Occipital lobe (tissue), 2 donors: ENCODE results near the gene AARS2. TPM values are rescaled to one million over a fixed set of nuclear protein-coding genes. Genes with fewer than 3 reads are reported as not detected.
"Not testable (repeated sequence)": the region's sequence is repeated elsewhere in the genome, so short reads cannot be mapped to it uniquely, and the experiment has no call there.

ENCODE experiments used
- DNase-seq: peaks from one replicate; lab custom pipeline; 2025; lab: John Stamatoyannopoulos, UW
- total RNA-seq: library from RNA; depleted of rRNA; stranded (reverse); fragments of >200 nt; gene quantifications from one replicate; pipeline ENCODE4 v1.2.3, GENCODE V29; 2014

Gene AARS2
- total RNA-seq, 1 donor from 2014 or later, result 14.5 TPM

DNA sequence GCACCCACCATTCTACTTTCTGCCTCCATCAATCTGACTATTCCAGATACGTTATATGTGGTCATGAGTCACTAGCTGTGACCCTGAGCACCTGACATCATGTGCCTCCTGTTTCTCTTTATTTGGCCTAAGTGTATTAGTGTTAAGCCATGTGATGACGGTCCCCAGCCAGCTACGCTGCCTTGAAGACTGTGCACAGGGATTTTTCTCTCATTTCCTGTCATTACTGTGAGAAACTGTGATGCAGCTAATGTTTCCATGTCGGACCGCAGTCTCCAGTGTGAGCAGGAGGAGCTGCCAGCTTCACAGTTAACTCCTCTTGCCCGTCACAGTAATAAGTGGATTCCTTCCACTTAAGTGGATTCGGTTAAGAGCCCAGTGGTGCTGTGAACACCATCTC lies 19.4 kb upstream of the AARS2 start:
- DNase-seq, result no peak

- DNase-seq, result no peak
These were observed 16.7 kb upstream of the AARS2 start for GRCh38 chr6:44329858-44330257.

GRCh38 chr6:44328203-44328602 lies 15.1 kb upstream of the AARS2 start:
- DNase-seq, result not testable (repeated sequence)

GRCh38 chr6:44327760-44328159 lies 14.6 kb upstream of the AARS2 start:
- DNase-seq, result no peak

GRCh38 chr6:44327096-44327495 lies 13.9 kb upstream of the AARS2 start:
- no peak for DNase-seq

DNA sequence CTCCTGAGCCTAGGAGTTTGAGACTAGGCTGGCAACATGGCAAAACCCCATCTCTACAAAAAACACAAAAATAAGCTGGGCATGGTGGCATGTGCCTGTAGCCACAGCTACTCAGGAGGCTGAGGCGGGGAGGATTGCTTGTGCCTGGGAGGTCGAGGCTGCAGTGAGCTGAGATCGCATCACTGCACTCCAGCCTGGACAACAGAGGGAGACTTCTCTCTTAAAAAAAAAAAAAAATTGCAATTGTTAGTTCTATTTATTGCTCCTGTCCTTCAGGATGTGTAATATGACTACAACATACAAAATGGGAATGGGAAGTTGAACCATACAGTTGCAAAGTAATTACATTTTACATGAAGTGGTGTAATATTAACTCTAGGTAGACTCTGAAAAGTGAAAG lies 8.1 kb upstream of the AARS2 start:
- DNase-seq, result no peak

GRCh38 chr6:44317136-44317631 lies 4.0 kb upstream of the AARS2 start:
- DNase-seq, result not testable (repeated sequence)

DNA sequence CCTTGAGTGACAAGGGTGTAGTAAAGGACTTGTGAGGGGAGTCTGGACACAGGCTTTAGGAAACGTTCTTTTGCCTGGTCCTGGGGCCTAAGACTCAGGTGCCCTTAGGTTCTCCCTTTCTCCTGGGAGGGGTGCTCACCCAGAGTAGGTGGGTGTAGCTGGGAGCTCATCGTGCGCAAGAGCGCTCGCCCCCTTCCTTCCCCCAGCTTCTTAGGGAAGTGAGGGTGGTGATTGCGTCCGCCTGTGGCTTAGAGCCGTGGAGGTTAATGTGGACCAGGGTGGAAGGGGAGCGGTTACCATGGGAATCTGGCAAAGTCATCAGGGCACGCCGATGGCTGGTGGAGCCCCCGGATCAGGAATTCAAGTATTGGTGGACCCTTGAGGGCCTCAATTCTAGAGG lies 3.3 kb upstream of the AARS2 start:
- no peak for DNase-seq

- no peak for DNase-seq
These were observed 2.8 kb upstream of the AARS2 start for GRCh38 chr6:44315951-44316350.

- no peak for DNase-seq
These were observed 2.4 kb upstream of the AARS2 start for GRCh38 chr6:44315516-44315915.

DNA sequence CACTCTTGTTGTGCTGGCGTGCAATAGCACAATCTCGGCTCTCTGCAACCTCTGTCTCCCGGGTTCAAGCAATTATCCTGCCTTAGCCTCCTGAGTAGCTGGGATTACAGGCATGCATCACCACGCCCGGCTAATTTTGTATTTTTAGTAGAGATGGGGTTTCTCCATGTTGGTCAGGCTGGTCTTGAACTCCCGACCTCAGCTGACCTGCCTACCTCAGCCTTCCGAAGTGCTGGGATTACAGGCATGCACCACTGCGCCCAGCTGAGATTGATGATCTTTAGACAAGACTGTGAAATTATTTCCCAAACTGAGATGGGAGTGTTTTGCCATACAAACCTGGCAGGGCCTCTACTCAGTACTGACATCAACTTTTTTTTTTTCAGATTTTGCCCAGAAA lies 1.5 kb upstream of the AARS2 start:
- DNase-seq, result not testable (repeated sequence)

DNA sequence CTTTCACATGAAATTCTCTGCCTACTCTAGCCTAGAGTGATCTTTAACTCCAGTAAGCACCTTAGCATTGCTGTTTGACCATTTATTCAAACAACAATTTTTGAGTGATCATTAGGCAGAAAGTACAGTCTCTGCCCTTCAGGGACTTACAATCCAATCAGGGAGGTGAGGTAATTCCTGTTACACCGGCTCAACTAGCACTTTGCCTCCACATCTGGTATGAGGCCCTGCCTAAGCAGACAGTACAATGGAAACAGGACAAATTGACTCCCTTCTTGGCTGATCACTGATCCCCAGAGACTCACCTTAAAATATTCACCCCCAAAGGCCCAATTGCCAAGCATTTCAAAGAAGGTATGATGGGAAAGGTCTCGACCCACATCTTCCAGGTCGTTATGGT lies 1.4 kb downstream of the AARS2 start:
- no peak for DNase-seq

DNA sequence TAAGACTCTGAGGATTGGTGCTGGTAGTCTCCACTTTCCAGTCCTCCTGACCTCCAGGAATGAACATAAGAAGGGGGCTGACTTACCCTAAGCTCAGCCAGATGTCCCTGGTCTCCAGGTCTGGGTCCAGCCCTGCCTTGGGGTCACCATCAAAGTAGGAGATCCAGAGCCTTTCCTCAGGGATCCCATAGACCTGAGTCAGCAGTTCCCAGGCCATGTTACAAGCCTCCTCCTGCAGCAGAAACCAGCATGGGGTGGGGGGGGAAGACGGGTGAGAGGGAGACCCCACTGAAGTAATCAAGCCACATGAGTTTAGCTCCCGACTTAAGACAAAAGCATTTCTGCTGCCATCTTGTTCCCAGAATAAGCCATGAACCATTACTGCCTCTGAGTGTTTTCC lies 1.8 kb downstream of the AARS2 start:
- no peak for DNase-seq

DNA sequence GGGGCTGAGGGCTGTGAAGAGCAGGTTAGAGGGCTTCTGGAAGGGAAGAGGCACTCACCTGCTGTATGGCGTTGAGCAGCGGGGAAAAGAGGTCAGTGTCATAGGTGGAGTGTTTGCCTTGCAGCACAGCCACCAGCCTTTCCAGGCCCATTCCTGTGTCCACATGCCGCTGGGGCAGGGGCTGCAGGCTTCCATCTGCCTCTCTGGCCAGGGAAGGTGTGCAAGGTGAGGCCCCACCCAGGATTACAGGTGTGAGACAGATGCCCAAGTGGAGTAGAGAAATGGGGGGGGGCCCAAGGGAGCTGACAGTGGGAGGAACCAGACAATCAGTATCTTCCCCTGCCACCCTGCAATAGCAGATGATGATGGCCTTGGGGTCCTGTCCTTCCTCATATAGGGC lies 2.9 kb downstream of the AARS2 start:
- no peak for DNase-seq

- no peak for DNase-seq
These were observed 3.5 kb downstream of the AARS2 start for GRCh38 chr6:44309631-44310030.

DNA sequence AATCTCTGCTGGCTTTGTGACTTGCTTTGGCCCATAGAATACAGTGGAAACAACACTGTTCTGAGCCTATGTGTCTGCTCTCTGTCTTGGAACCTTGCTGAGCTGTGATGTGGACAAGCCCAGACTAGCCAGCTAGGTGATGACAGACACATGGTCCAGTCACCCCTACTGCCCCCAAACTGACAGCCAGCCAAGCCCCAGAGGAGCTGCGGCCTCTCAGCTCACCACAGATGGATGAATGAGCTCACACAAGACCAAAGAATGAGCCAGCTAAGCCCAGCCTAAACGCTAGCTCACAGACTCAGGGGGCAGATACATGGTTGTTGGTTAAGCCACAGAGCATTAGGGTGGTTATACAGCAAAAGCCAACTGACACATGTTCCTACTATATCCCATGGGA lies 4.1 kb downstream of the AARS2 start:
- DNase-seq, result no peak

- DNase-seq, result no peak
These were observed 5.9 kb downstream of the AARS2 start for GRCh38 chr6:44307217-44307616.

- no peak for DNase-seq
These were observed 6.4 kb downstream of the AARS2 start for GRCh38 chr6:44306710-44307109.

DNA sequence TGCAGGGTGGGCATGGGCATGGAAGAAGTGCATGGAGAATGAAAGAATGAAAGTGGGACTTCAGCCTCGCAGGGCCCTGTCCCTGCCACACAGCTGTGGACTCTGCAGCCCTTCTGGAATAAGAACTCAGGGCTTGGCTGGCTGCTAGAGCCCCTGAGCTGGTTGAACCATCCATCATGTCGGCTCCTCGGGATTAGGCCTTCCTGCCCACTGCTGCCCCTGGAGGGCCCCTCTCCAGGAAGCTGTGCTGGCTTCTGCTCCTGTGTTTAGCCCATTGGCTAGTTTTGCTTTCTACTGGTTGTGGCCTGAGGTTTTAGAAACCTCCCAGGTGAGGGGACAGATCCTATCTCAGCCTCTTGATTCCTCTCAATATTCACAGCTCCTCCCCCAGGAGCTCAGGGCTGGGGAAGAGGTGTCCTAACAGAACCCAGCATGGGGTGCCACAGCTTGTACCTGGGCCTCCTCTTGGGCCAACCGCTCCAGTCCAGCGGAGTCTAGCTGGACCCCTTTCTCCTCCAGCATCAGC lies 7.9 kb downstream of the AARS2 start:
- DNase-seq, result no peak

- no peak for DNase-seq
These were observed 8.6 kb downstream of the AARS2 start for GRCh38 chr6:44304282-44305199.

DNA sequence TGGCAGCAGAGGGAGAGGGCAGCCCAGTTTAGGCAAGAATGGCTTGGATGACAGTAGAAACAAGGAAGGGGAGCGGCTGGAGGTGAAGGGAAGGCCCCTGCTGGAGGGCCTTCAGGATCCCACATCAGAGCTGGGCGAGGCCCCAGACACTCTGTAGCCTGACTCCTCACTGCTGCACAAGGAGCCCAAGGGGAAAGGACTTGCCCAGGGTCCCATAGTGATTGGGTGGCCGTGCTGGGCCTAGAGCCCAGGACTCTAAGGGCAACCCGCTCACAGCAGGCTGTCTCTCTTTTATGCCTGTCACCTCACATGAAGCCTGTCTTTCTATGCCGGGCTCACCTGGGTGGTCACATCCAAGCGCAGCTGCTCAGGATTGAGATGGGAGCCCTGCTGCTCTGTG lies 9.3 kb downstream of the AARS2 start:
- DNase-seq, result no peak

GRCh38 chr6:44302856-44303255 lies 10.3 kb downstream of the AARS2 start:
- no peak for DNase-seq
